Stimulated activated naive CD8-positive, alpha-beta T cell treated with anti-CD3 and anti-CD28 coated beads, Interleukin-15, Interleukin-2, amounts not matched to agents 100 U/mL and 50 U/mL, for 24 hours (primary cell): ENCODE results near the gene ZNF77.
"Not testable (repeated sequence)": the region's sequence is repeated elsewhere in the genome, so short reads cannot be mapped to it uniquely, and the experiment has no call there.

Experiments
- ATAC-seq: fragments of 150-1000 bp; cut with Tn5 transposase; one replicate; pipeline ENCODE4 v1.10.0; 2021
- DNase-seq: peaks from one replicate; pipeline ENCODE4 v3.0.0; 2021

Gene ZNF77

GRCh38 chr19:2970201-2970835 is 25.5 kb upstream of the ZNF77 start:
- DNase-seq = no peak
- ATAC-seq = no peak

- DNase-seq = no peak
- no peak for ATAC-seq
Measured at GRCh38 chr19:2969104-2969504, 24.3 kb upstream of the ZNF77 start.

DNA sequence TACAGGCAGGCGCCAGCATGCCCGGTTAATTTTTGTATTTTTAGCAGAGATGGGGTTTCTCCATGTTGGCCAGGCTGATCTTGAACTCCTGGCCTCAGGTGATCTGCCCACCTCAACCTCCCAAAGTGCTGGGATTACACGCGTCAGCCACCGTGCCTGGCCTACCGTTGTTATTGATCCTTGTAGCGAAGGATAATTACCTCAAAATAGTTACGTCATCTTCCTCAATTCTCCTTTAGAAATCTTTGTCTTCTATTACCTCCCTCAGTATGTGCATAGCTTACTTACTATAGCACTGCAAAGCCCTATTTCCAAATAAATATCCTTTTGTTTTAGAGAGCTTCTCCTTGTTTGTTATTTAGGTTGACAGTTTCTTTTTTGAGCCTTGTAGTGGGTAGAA is 23.2 kb upstream of the ZNF77 start:
- DNase-seq (no peak), ATAC-seq (no peak)

- DNase-seq (no peak), ATAC-seq (no peak)
Measured at GRCh38 chr19:2964874-2965273, 20.1 kb upstream of the ZNF77 start.

DNA sequence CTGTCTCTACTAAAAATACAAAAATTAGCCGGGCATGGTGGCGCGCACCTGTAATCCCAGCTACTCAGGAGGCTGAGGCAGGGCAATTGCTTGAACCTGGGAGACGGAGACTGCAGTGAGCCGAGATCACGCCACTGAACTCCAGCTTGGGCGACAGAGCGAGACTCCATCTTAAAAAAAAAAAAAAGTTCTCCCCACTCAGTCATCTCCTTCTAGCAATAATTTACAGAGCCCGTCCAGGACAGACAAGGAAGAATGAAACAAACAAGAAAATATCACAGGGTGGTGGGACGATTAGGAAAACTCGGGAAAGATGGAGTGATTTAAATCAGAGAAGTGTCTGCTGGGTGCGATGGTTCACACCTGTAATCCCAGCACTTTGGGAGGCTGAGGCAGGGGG is 18.9 kb upstream of the ZNF77 start:
- ATAC-seq, DNase-seq: not testable (repeated sequence)

GRCh38 chr19:2963122-2963521 is 18.4 kb upstream of the ZNF77 start:
- DNase-seq (no peak), ATAC-seq (no peak)

DNA sequence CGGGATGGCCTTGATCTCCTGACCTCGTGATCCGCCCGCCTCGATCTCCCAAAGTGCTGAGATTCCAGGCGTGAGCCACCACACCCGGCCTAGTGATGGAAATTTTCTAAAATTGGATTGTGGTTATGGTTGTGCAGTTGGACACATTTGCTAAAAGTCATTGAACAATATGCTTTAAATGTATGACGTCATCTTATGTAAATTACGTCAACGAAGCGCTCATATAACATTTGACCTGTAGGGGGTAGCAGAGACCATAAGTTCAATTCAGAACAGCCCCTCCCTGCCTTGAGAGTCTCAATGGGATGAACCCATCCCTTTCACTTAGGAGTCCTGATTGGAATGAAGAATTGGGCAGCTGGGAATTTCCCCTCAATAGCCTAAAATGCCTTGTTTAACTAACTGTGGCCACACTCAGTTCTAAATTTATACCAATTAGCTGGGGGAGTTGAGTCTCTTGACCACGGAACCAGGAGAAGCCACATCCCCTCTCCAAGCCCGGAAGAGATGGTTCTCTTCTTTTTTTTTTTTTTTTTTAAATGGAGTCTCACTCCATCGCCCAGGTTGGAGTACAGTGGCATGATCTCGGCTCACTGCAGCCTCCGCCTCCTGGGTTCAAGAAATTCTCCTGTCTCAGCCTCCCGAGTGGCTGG is 17.4 kb upstream of the ZNF77 start:
- DNase-seq (peak; percentile 38), ATAC-seq (no peak)

DNA sequence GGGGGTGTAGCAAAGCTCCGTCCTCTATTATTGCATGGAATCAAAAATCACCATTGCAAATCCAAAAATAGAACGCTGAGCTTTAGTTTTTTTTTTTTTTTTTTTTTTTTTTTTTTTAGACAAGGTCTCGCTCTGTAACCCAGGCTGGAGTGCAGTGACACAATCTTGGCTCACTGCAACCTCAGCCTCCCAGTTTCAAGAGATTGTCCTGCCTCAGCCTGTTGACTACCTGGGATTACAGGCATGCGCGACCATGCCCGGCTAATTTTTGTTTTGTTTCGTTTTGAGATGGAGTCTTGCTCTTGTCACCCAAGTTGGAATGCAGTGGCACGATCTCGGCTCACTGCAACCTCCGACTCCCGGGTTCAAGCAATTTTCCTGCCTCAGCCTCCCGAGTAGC is 15.3 kb upstream of the ZNF77 start:
- no peak for DNase-seq
- ATAC-seq = no peak

DNA sequence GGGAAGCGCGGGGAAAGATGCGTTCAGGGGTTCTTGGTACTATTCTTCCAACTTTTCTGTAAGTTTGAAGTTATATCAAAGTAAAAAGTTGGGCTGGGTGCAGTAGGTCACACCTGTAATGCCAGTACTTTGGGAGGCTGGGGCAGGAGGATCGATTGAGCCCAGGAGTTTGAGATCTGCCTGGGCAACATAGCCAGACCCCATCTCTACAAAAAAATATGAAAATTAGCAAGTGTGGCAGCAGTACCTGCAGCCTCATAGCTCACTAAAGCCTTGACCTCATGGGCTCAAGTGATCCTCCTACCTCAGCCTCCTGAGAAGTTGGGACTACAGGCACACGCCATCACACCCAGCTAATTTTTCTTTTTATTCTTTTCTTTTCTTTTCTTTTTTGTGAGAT is 12.4 kb upstream of the ZNF77 start:
- no peak for ATAC-seq
- DNase-seq = no peak

GRCh38 chr19:2952953-2953481 is 8.2 kb upstream of the ZNF77 start:
- DNase-seq (no peak), ATAC-seq (no peak)

DNA sequence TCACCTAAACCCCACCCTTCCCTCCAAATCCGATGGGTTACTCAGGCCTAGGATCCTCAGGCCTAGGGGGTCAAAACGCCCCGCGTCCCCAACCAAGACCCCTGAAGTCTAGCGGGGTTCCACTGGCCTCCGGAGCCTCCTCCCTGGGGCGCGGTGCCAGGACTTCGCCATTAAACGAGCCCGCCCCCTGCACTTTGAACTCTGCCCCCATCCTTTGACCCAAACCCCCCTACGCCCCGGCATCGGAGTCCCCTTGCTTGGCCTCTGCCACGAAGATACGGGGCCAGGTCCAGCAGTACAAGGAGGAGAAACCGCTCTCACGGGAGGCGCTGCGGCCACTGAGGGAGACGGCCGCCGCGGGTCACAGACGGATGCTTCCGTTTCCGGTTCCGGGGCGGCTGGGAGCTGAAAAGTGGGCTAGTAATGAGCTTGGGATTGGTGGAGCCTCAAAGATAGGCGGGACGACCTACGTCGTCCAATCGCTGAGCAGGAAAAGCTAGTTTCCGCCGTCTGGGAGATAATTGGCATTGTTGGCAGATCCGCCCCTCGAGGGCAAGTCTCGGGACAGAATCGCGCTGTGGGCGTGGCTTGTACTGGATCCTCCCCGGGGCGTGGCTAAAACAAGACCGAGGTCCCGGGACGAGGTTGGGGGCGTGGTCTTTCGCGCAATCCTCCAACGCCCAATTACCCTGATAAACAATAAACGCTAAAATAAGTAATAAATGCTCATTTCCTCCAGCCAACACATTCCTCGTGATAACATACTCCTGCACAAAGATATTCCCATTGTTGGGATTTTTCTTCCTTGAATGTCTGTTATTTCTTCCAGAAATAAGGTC is 5.7 kb upstream of the ZNF77 start:
- ATAC-seq (peak; percentile 99), DNase-seq (peak; percentile 100)

GRCh38 chr19:2949939-2950285 is 5.1 kb upstream of the ZNF77 start:
- no peak for ATAC-seq
- DNase-seq = no peak

DNA sequence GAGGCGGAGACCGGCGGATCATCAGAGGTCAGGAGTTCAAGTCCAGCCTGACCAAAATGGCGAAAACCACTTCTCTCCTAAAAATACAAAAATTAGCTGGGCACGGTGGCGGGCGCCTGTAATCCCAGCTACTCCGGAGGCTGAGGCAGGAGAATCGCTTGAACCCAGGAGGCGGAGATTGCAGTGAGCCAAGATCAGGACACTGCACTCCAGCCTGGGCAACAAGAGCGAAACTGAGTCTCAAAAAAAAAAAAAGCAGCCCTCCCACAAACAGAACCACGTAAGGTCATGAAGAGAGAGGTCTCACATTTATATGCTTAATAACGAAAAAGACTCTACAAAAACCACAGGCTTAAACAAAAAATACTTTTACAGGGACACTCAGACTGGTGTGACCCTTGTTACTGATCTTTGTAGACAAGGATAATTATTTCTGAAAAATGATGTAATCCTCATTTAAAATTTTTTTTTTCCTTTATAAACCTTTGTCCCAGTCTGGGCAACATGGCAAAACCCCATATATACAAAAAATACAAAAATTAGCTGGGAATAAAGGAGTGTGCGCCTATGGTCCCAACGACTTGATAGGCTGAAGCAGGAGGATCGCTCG is 909 bp upstream of the ZNF77 start:
- DNase-seq (no peak), ATAC-seq (no peak)

GRCh38 chr19:2944403-2944774 is 382 bp downstream of the ZNF77 start:
- ATAC-seq (no peak), DNase-seq (no peak)

- ATAC-seq = no peak
- DNase-seq = no peak
Measured at GRCh38 chr19:2942928-2943640, 1.7 kb downstream of the ZNF77 start.

DNA sequence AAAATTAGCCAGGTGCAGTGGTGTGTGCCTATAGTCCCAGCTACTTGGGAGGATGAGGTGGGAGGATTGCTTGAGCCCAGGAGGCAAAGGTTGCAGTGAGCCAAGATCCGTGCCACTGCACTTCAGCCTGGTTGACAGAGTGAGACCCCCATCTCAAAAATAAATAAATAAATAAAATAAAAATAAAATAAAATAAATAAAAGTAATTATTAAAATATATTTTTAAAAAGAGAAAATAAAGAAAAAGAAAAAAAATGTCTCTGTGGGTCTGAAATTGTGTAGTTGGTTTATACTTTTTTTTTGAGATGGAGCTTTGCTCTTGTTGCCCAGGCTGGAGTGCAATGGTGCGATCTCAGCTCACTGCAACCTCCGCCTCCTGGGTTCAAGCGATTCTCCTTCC is 8.9 kb downstream of the ZNF77 start:
- not testable (repeated sequence) for ATAC-seq, DNase-seq

- no peak for DNase-seq
- no peak for ATAC-seq
Measured at GRCh38 chr19:2933490-2933910, 11.3 kb downstream of the ZNF77 start.

GRCh38 chr19:2927032-2927430 is 17.7 kb downstream of the ZNF77 start:
- ATAC-seq = no peak
- no peak for DNase-seq

GRCh38 chr19:2926341-2927031 is 18.3 kb downstream of the ZNF77 start:
- DNase-seq = no peak
- ATAC-seq = no peak

DNA sequence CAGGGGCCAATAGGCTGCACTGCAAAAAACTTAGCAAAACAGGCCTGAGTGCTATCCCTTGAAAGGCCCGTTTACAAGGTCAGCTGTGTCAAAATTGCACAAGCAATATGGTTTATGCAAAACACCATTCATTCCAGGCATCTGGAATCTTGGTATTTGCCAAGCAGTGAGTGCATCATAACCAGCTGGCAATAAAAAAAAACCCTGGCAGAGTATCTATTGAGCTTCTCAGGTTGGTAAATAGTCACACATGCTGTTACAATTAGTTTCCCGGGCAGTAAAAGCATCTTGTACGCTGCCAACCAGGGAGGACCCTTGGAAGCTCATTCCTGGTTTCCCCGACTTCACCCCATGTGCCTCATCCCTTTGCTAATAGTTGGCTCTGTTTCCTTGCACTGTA is 21.3 kb downstream of the ZNF77 start:
- DNase-seq (no peak), ATAC-seq (no peak)

DNA sequence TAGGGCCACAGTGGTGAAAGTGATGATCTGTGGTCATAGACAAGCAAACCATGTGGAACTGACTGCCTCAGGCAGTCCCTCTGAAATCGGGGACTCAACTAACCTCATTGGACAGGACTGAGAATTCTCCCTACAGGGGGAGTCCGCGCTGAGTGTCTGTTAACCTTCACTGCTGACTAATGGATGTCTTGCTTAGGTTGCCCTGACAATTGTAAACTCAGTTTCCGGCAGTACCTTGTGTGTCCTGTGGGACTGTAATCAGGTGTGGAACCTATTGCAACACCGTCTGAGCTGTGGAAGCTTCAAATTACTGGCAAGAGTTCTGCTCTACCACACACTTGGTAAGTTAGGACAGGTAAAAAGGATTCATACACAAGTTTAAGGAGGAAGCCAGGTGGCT is 21.8 kb downstream of the ZNF77 start:
- DNase-seq = no peak
- no peak for ATAC-seq
